CD4-positive, alpha-beta T cell (primary cell): ENCODE measurements around the gene BCL2L2. TPM values are rescaled to one million over a fixed set of nuclear protein-coding genes. Genes with fewer than 3 reads are reported as not detected.
A peak's percentile ranks its signal among the peaks of the same experiment; 100 is the strongest.

Source experiments
- ATAC-seq: fragments of 200-7000 bp; cut with Tn5 transposase; one replicate; pipeline ENCODE4 v1.10.0; 2022; ENCODE audit warnings: mild to moderate bottlenecking; ENCODE audit not compliant: poor library complexity
- CTCF ChIA-PET: fragments of 350-600 bp; sonication (Branson Sonifier 250); formaldehyde crosslinking; loops from one replicate; lab custom pipeline; 2021; ENCODE audit warnings: antibody characterized with exemption, inconsistent platforms; lab: Charles Lee
- POLR2A ChIA-PET: fragments of 350-600 bp; sonication (Branson Sonifier 250); formaldehyde crosslinking; loops from one replicate; lab custom pipeline; 2021; ENCODE audit warnings: antibody characterized with exemption, inconsistent platforms; lab: Charles Lee
- DNase-seq, 14 experiments: peaks; one replicate each; pipeline ENCODE4 v3.0.0-alpha.2; 2013 to 2020; ENCODE audit warnings: mixed read lengths in 2 of 14
- H3K27ac ChIP-seq, 2 donors: one replicate each; pipeline versions ENCODE4 v1.5.1 to v1.7.0; 2013; ENCODE audit warnings: low read length in 2 of 2, low read depth in 1 of 2, mild to moderate bottlenecking in 1 of 2
- H3K27me3 ChIP-seq, 2 experiments: 1 replicate in 1 of 2; 2 replicates in 1 of 2; pipeline versions ENCODE4 v1.6.1 to v1.7.0; 2013; ENCODE audit warnings: low read length in 2 of 2, control low read depth in 1 of 2, mild to moderate bottlenecking in 1 of 2, moderate library complexity in 1 of 2; ENCODE audit not compliant: insufficient read depth in 2 of 2, control insufficient read depth in 1 of 2
- H3K36me3 ChIP-seq: one replicate; pipeline ENCODE4 v1.6.1; 2013; ENCODE audit warnings: low read length, control low read depth; ENCODE audit not compliant: insufficient read depth
- H3K4me1 ChIP-seq: one replicate; pipeline ENCODE4 v1.6.1; 2013; ENCODE audit warnings: low read length, control low read depth; ENCODE audit not compliant: insufficient read depth
- H3K4me3 ChIP-seq: one replicate; pipeline ENCODE4 v1.5.1; 2013; ENCODE audit warnings: mild to moderate bottlenecking, low read length, moderate library complexity
- H3K9me3 ChIP-seq, 2 experiments: 1 replicate in 1 of 2; 2 replicates in 1 of 2; pipeline versions ENCODE4 v1.6.1 to v1.7.0; 2013; ENCODE audit warnings: low read length in 2 of 2, mild to moderate bottlenecking in 2 of 2, control low read depth in 1 of 2, moderate library complexity in 1 of 2; ENCODE audit not compliant: control insufficient read depth in 1 of 2, insufficient read depth in 1 of 2
- H3K27ac Mint-ChIP-seq: one replicate; pipeline ENCODE4 v1.8.0; 2020; ENCODE audit warnings: mixed read lengths
- H3K27me3 Mint-ChIP-seq: one replicate; pipeline ENCODE4 v1.8.0; 2021; ENCODE audit warnings: mixed read lengths
- H3K36me3 Mint-ChIP-seq: one replicate; pipeline ENCODE4 v1.8.0; 2021; ENCODE audit warnings: low read depth, mixed read lengths
- H3K4me1 Mint-ChIP-seq: one replicate; pipeline ENCODE4 v1.8.0; 2021; ENCODE audit warnings: low read depth, mixed read lengths
- H3K4me3 Mint-ChIP-seq: one replicate; pipeline ENCODE4 v1.8.0; 2020; ENCODE audit warnings: mild to moderate bottlenecking, mixed read lengths
- H3K9me3 Mint-ChIP-seq: one replicate; pipeline ENCODE4 v1.8.0; 2020; ENCODE audit warnings: mixed read lengths
- CTCF ChIP-seq: fragments of 200-600 bp; IDR thresholded peaks from one replicate; pipeline ENCODE4 v1.8.0; 2022; ENCODE audit warnings: antibody characterized with exemption, mild to moderate bottlenecking
- intact Hi-C, 2 experiments: fragments of 100-400 bp; cut with DNase I in 1 of 2; cut with micrococcal nuclease in 1 of 2; formaldehyde crosslinking; loops; one replicate each; pipeline versions ENCODE4 v1.15.1 to v1.9.0; 2023 to 2025; cut with DNase I, micrococcal nuclease
- total RNA-seq, 174 experiments: library from RNA in 2 of 174; stranded (reverse) in 2 of 174; gene quantifications; one replicate each; pipeline ENCODE4 v1.2.3 and lab custom pipeline; 2021 to 2026

BCL2L2 gene
- total RNA-seq, 2 experiments from 2014 or later = 2.3 to 3.7 TPM

GRCh38 chr14:23327947-23328744 is 21.5 kb downstream of the BCL2L2 start:
- ChIA-PET CTCF (interaction anchor here (1.7 kb wide), 1 partner anchor 51 kb away, joined by 4 read pairs; no protein-coding TSS in a partner anchor), POLR2A (interaction anchor here (1.1 kb wide), 1 partner anchor 233 kb away, joined by 4 read pairs; the partner anchor contains the start of genes ACIN1 and C14orf119)
- Mint-ChIP-seq H3K4me3 (peak overlapping the region; percentile 36), H3K27me3 (no peaks in the 10 kb centered on the region), H3K27ac (no peak overlapping the region), H3K9me3 (no peaks in the 10 kb centered on the region), H3K36me3 (peaks cover 32% of the 10 kb centered on the region), H3K4me1 (peaks cover 8% of the 10 kb centered on the region)
- Histone ChIP-seq H3K9me3 (no peaks in the 10 kb centered on the region), H3K4me3 (no peak overlapping the region), H3K4me1 (peaks cover 9% of the 10 kb centered on the region), H3K27me3 (no peaks in the 10 kb centered on the region), H3K27ac (no peak overlapping the region), H3K36me3 (peaks cover 27% of the 10 kb centered on the region)
- DNase-seq (peak; percentile 32 to 84 (median 54)), ATAC-seq (peak; percentile 78)
- TF ChIP-seq CTCF = peak; percentile 96
- intact Hi-C loops = loop anchor here (1.0 to 10.0 kb wide), 6 partner anchors 52 to 403 kb away; partner anchors contain the start of genes ACIN1 (in 1 of the 2), C14orf119 (in 1 of the 2) and PRMT5 (in 1 of the 2)

GRCh38 chr14:23335623-23336022 is 29.0 kb downstream of the BCL2L2 start:
- no peaks in the 10 kb centered on the region for H3K4me1 Mint-ChIP-seq
- no peak for TF ChIP-seq CTCF
- ChIA-PET CTCF (interaction anchor here (0.6 kb wide), 1 partner anchor 18 kb away, joined by 3 read pairs; no protein-coding TSS in a partner anchor), POLR2A (no interaction called here)
- no peak overlapping the region for H3K27ac Mint-ChIP-seq
- no peak overlapping the region for H3K4me3 Mint-ChIP-seq
- DNase-seq (no peak), ATAC-seq (no peak)
- Histone ChIP-seq H3K27me3 (peaks cover 4 to 10% of the 10 kb centered on the region in 2 experiments), H3K4me3 (no peak overlapping the region), H3K4me1 (no peaks in the 10 kb centered on the region), H3K36me3 (no peaks in the 10 kb centered on the region), H3K9me3 (no peaks in the 10 kb centered on the region), H3K27ac (no peak overlapping the region)
- H3K36me3 Mint-ChIP-seq = no peaks in the 10 kb centered on the region
- peaks cover 44% of the 10 kb centered on the region for H3K27me3 Mint-ChIP-seq
- intact Hi-C loops = no loop called here
- H3K9me3 Mint-ChIP-seq = no peaks in the 10 kb centered on the region

GRCh38 chr14:23339506-23340268 is 33.1 kb downstream of the BCL2L2 start:
- H3K9me3 Mint-ChIP-seq = no peaks in the 10 kb centered on the region
- POLR2A ChIA-PET = no interaction called here
- TF ChIP-seq CTCF = no peak

More at GRCh38 chr14:23339506-23340268, 33.1 kb downstream of the BCL2L2 start:
- Histone ChIP-seq H3K4me1 (no peaks in the 10 kb centered on the region), H3K9me3 (no peaks in the 10 kb centered on the region), H3K27me3 (peaks cover 4% of the 10 kb centered on the region in 2 experiments), H3K27ac (no peak overlapping the region), H3K4me3 (no peak overlapping the region), H3K36me3 (no peaks in the 10 kb centered on the region)
- Mint-ChIP-seq H3K4me3 (no peak overlapping the region), H3K27me3 (peaks cover 54% of the 10 kb centered on the region), H3K4me1 (no peaks in the 10 kb centered on the region), H3K27ac (no peak overlapping the region), H3K36me3 (no peaks in the 10 kb centered on the region)
- no peak for ATAC-seq
- intact Hi-C loops = no loop called here
- CTCF ChIA-PET = interaction anchor here (0.6 kb wide), 1 partner anchor 70 kb away, joined by 3 read pairs; no protein-coding TSS in a partner anchor
- no peak for DNase-seq
